PC-3 (cell line): ENCODE measurements around the gene TEAD3. TPM values are rescaled to one million over a fixed set of nuclear protein-coding genes. Genes with fewer than 3 reads are reported as not detected.

Experiments used
- ATAC-seq: fragments of 200-7000 bp; cut with Tn5 transposase; 2 replicates; pipeline ENCODE4 v1.9.1; 2020; ENCODE audit warnings: mild to moderate bottlenecking, moderate library complexity
- BruUV-seq: library from RNA; stranded (reverse); fragments of 400-500 nt; replicated peaks from 2 replicates; lab custom pipeline; 2021; lab: Mats Ljungman, UMichigan
- CTCF ChIA-PET: fragments of 300-600 bp; sonication (Branson Sonifier 250); formaldehyde crosslinking; loops from one replicate; lab custom pipeline; 2022; ENCODE audit warnings: antibody characterized with exemption; lab: Charles Lee
- POLR2A ChIA-PET: fragments of 300-600 bp; sonication (Branson Sonifier 250); formaldehyde crosslinking; loops from one replicate; lab custom pipeline; 2022; ENCODE audit warnings: antibody characterized with exemption; ENCODE audit not compliant: unreplicated experiment; lab: Charles Lee
- DNase-seq: peaks from one replicate; pipeline ENCODE4 v3.0.0-alpha.2; 2015
- H2AFZ ChIP-seq: fragments of 300-600 bp; sonication (generic); 2 replicates; pipeline ENCODE4 v1.6.0; 2016; ENCODE audit warnings: antibody characterized with exemption, low read length
- H3F3A ChIP-seq: fragments of 300-600 bp; sonication (generic); one replicate; pipeline ENCODE4 v1.6.0; 2017; ENCODE audit warnings: antibody characterized with exemption, low read length, control low read depth, mild to moderate bottlenecking; ENCODE audit not compliant: unreplicated experiment
- H3K27ac ChIP-seq: fragments of 300-600 bp; sonication (generic); 2 replicates; pipeline ENCODE4 v1.5.1; 2016; ENCODE audit warnings: mild to moderate bottlenecking, low read length
- H3K27me3 ChIP-seq: fragments of 300-600 bp; sonication (generic); 2 replicates; pipeline ENCODE4 v1.6.1; 2016; ENCODE audit warnings: low read length, mixed read lengths
- H3K36me3 ChIP-seq: fragments of 300-600 bp; sonication (generic); 2 replicates; pipeline ENCODE4 v1.6.1; 2016; ENCODE audit warnings: low read depth, mixed run types, low read length, mixed read lengths
- H3K4me1 ChIP-seq: fragments of 300-600 bp; sonication (generic); 2 replicates; pipeline ENCODE4 v1.5.1; 2016; ENCODE audit warnings: low read length; ENCODE audit not compliant: insufficient read depth
- H3K4me2 ChIP-seq: fragments of 300-600 bp; sonication (generic); 2 replicates; pipeline ENCODE4 v1.6.0; 2016; ENCODE audit warnings: low read length
- H3K4me3 ChIP-seq: fragments of 300-600 bp; sonication (generic); 2 replicates; pipeline ENCODE4 v1.5.1; 2016; ENCODE audit warnings: mild to moderate bottlenecking, low read length, mixed read lengths
- H3K79me2 ChIP-seq: fragments of 300-600 bp; sonication (generic); 2 replicates; pipeline ENCODE4 v1.6.1; 2017; ENCODE audit warnings: low read length, mixed read lengths
- H3K9ac ChIP-seq: fragments of 300-600 bp; sonication (generic); 2 replicates; pipeline ENCODE4 v1.6.0; 2016; ENCODE audit warnings: mild to moderate bottlenecking, low read length
- H3K9me2 ChIP-seq: fragments of 300-600 bp; sonication (generic); replicated peaks from 2 replicates; pipeline ENCODE4 v1.6.1; 2016; ENCODE audit warnings: mixed run types, low read length, mixed read lengths
- H3K9me3 ChIP-seq: fragments of 300-600 bp; sonication (generic); 2 replicates; pipeline ENCODE4 v1.6.1; 2016; ENCODE audit warnings: low read length, mixed read lengths
- H4K20me1 ChIP-seq: fragments of 300-600 bp; sonication (generic); 2 replicates; pipeline ENCODE4 v1.6.1; 2016; ENCODE audit warnings: low read length, mixed read lengths
- EZH2 ChIP-seq: fragments of 300-600 bp; sonication (generic); IDR thresholded peaks from one replicate; pipeline ENCODE4 v1.6.1; 2017; ENCODE audit warnings: antibody characterized with exemption, mild to moderate bottlenecking, low read length; ENCODE audit not compliant: unreplicated experiment
- EZH2phosphoT487 ChIP-seq: fragments of 300-600 bp; sonication (generic); IDR thresholded peaks from 2 replicates; pipeline ENCODE4 v1.6.1; 2018; ENCODE audit warnings: mild to moderate bottlenecking, antibody characterized with exemption, low read length, borderline replicate concordance
- intact Hi-C: fragments of 100-400 bp; cut with micrococcal nuclease; formaldehyde crosslinking; loops from 2 replicates; pipeline ENCODE4 v1.9.0; 2023
- total RNA-seq: library from RNA; depleted of rRNA; stranded (reverse); fragments of >200 nt; gene quantifications from 2 replicates; pipeline ENCODE4 v1.2.3, GENCODE V29; 2014
- TF ChIP-seq, protein P1 (sequence below): fragments of 300-600 bp; sonication (generic); conservative IDR thresholded peaks from 2 replicates; pipeline ENCODE4 v1.5.1; 2017; ENCODE audit warnings: antibody characterized with exemption, low read depth, mild to moderate bottlenecking, low read length

TEAD3 gene
- total RNA-seq, 1 experiment from 2014 or later, result 9.2 TPM

GRCh38 chr6:35465646-35466045 is 31.2 kb downstream of the TEAD3 start:
- ChIA-PET CTCF (no interaction called here), POLR2A (no interaction called here)
- Histone ChIP-seq H3K27me3 (no peaks in the 10 kb centered on the region), H3K4me3 (no peak overlapping the region), H2AFZ (no peak overlapping the region), H3K9ac (no peak overlapping the region), H3K4me2 (no peak overlapping the region), H3F3A (peaks cover 14% of the 10 kb centered on the region), H4K20me1 (peaks cover 22% of the 10 kb centered on the region), H3K27ac (no peak overlapping the region), H3K4me1 (peaks cover 21% of the 10 kb centered on the region), H3K9me3 (no peaks in the 10 kb centered on the region), H3K36me3 (peaks cover 22% of the 10 kb centered on the region), H3K79me2 (peaks cover 28% of the 10 kb centered on the region), H3K9me2 (no peaks in the 10 kb centered on the region)
- DNase-seq (no peak), ATAC-seq (no peak)
- BruUV-seq, result no TSS peak
- intact Hi-C loops, result loop anchor here (2.0 kb wide), 1 partner anchor 13 kb away; the partner anchor contains the start of gene FANCE
- TF ChIP-seq EZH2 (no peak), EZH2phosphoT487 (no peak)
- TF ChIP-seq, protein P1, sequence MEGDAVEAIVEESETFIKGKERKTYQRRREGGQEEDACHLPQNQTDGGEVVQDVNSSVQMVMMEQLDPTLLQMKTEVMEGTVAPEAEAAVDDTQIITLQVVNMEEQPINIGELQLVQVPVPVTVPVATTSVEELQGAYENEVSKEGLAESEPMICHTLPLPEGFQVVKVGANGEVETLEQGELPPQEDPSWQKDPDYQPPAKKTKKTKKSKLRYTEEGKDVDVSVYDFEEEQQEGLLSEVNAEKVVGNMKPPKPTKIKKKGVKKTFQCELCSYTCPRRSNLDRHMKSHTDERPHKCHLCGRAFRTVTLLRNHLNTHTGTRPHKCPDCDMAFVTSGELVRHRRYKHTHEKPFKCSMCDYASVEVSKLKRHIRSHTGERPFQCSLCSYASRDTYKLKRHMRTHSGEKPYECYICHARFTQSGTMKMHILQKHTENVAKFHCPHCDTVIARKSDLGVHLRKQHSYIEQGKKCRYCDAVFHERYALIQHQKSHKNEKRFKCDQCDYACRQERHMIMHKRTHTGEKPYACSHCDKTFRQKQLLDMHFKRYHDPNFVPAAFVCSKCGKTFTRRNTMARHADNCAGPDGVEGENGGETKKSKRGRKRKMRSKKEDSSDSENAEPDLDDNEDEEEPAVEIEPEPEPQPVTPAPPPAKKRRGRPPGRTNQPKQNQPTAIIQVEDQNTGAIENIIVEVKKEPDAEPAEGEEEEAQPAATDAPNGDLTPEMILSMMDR, result no peak

DNA sequence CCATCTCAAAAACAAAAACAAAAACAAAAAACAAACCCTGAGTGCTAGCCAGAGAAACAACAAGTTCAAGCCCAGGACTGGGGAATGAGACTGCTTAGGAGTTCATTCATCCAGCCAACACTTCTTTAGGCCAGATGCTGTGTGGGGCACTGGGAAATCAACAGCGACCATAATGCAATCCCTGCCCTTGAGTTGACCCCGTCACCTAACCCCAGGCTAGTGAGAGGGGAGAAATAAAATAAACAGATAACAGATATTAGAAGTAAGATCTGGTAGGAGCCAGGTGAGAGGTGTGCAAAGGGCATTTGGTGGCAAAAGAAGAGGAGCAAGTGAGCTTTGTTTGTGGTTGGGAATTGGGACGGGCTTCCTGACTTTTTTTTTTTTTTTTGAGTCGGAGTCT is 33.6 kb downstream of the TEAD3 start:
- POLR2A ChIA-PET, result no interaction called here
- no peak for DNase-seq
- Histone ChIP-seq H3K79me2 (peaks cover 5% of the 10 kb centered on the region), H3F3A (no peaks in the 10 kb centered on the region), H4K20me1 (no peaks in the 10 kb centered on the region), H3K9ac (no peak overlapping the region), H3K4me1 (peaks cover 11% of the 10 kb centered on the region), H3K9me2 (no peaks in the 10 kb centered on the region), H3K4me3 (no peak overlapping the region), H3K36me3 (no peaks in the 10 kb centered on the region), H3K9me3 (no peaks in the 10 kb centered on the region), H3K4me2 (no peak overlapping the region), H2AFZ (no peak overlapping the region), H3K27ac (no peak overlapping the region), H3K27me3 (no peaks in the 10 kb centered on the region)
- intact Hi-C loops, result no loop called here
- no TSS peak for BruUV-seq
- TF ChIP-seq, protein P1, result no peak
- TF ChIP-seq EZH2phosphoT487 (no peak), EZH2 (no peak)
- CTCF ChIA-PET, result no interaction called here
- ATAC-seq, result no peak

DNA sequence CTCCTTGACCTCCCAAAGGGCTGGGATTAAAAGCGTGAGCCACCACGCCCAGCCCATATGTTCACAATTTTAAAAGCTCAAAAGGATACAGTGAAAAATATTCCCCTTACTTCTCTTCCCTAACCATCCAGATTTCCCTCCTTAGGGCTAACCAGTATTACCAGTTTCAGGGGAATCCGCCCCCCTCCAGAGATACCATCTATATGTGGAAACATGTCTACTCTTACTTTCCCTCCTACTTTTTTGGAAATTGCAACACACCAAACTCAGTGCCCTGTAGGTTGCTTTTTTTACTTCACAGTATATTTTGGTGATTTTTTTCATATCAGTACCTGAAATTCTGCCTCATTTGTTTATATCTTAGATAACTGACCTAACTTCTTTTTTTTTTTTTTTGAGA is 35.6 kb downstream of the TEAD3 start:
- Histone ChIP-seq H3K27me3 (no peaks in the 10 kb centered on the region), H3K9ac (no peak overlapping the region), H3K27ac (no peak overlapping the region), H3K9me3 (no peaks in the 10 kb centered on the region), H3K4me1 (peaks cover 3% of the 10 kb centered on the region; the same call in 1 of the 2 replicates), H2AFZ (no peak overlapping the region), H4K20me1 (no peaks in the 10 kb centered on the region), H3K4me2 (no peak overlapping the region), H3K4me3 (no peak overlapping the region), H3K36me3 (no peaks in the 10 kb centered on the region; the same call in 1 of the 2 replicates), H3K9me2 (no peaks in the 10 kb centered on the region), H3K79me2 (no peaks in the 10 kb centered on the region), H3F3A (no peaks in the 10 kb centered on the region)
- BruUV-seq, result no TSS peak
- TF ChIP-seq, protein P1, result no peak
- TF ChIP-seq EZH2phosphoT487, result no peak
- TF ChIP-seq EZH2, result no peak
- ATAC-seq (no peak), DNase-seq (peak; percentile 68)
- CTCF ChIA-PET, result no interaction called here
- POLR2A ChIA-PET, result no interaction called here
- intact Hi-C loops, result no loop called here
